ENCODE data around the gene SYNJ1.
A peak's percentile ranks its signal among the peaks of the same experiment; 100 is the strongest.
"Not testable (repeated sequence)": the region's sequence is repeated elsewhere in the genome, so short reads cannot be mapped to it uniquely, and the experiment has no call there.

The SYNJ1 gene

GRCh38 chr21:32611471-32611997 lies 116.3 kb downstream of the SYNJ1 start:
- peak in 3 of 5 donors; percentile 18 to 27 (median 27) for DNase-seq

- DNase-seq = not testable (repeated sequence)
These were observed 116.9 kb downstream of the SYNJ1 start for GRCh38 chr21:32610940-32611339.

- no peak for DNase-seq
These were observed 119.0 kb downstream of the SYNJ1 start for GRCh38 chr21:32608851-32609250.

- DNase-seq = no peak
These were observed 122.3 kb downstream of the SYNJ1 start for GRCh38 chr21:32605469-32605868.

DNA sequence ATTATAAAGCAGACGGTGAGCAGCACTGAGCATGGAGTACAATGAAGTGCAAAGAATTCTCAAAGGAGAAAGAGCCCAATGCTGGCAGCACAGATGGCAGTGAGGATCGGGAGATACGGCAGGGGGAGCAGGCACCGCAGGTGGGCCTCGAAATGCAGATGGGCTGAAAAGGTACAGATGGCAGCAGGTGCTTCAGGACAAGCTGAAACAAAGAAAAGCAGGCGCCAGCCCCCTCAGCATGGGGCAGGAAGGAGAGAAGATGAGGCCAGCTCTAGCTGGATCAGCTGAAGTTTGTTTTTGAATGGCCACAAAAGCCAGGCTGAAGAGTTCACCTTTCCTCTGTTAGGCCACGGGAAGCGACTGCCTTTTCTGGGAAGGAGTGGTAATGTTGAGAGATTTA lies 123.3 kb downstream of the SYNJ1 start:
- no peak for DNase-seq

GRCh38 chr21:32603131-32603530 lies 124.7 kb downstream of the SYNJ1 start:
- no peak for DNase-seq

- DNase-seq = no peak
These were observed 125.7 kb downstream of the SYNJ1 start for GRCh38 chr21:32602099-32602498.

DNA sequence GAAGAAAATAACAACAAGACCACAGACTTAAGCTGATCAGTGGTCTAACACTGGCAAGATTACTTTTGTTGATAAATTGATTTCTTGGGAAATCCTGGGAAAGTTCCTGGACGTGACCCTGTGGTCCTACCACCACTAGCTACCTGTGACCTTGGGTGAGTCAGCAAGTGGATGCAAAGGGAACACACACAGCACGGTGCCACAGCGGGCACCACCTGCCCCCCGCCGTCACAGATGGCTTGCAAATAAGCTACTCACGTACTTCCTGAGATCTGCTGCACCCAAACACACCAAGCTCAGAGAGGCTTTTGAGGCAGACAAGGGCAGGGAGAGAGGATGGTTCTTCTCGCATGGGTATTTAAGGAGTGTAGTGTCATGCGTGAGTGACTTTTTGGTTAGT lies 128.3 kb downstream of the SYNJ1 start:
- DNase-seq = no peak

GRCh38 chr21:32599091-32599490 lies 128.7 kb downstream of the SYNJ1 start:
- no peak for DNase-seq

- DNase-seq = no peak
These were observed 130.6 kb downstream of the SYNJ1 start for GRCh38 chr21:32597205-32597604.

DNA sequence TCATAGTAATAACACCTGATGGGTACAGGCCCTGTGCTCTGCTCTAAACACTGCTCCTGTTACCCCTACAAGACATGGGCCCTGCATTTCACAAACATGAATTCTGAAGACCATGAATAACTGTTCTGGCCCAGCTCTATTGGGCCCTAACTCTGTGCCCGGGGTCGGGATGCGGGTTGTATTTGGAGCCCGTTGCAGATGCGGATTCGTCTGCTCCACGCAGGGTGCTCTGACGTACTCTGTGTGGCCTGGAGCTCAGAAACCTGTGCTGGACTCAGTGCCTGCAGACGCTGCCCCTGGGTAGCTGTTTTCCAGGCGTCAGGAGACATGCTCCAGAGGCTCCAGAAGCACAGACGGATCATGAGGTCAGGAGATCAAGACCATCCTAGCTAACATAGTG lies 132.4 kb downstream of the SYNJ1 start:
- no peak for DNase-seq

DNA sequence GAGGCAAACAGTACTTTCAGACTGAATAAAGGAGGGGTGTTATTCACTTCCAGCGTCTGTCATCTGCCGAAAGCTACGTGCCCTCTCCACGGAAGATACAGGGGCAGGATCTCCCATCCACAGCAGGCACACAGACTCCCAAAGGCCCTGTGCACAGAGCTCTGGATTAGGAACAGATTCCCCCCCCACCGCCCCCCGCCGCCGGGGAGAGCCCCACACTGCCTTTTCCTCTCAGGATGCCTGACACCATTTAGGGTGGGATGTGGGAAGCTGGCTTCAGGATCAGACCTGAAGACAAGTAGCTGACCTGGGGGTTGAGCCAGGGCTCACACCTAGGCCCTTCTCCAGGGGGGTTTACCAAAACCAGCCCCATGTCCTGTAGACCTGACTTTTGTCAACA lies 134.1 kb downstream of the SYNJ1 start:
- no peak for DNase-seq

- no peak for DNase-seq
These were observed 134.8 kb downstream of the SYNJ1 start for GRCh38 chr21:32592929-32593502.

DNA sequence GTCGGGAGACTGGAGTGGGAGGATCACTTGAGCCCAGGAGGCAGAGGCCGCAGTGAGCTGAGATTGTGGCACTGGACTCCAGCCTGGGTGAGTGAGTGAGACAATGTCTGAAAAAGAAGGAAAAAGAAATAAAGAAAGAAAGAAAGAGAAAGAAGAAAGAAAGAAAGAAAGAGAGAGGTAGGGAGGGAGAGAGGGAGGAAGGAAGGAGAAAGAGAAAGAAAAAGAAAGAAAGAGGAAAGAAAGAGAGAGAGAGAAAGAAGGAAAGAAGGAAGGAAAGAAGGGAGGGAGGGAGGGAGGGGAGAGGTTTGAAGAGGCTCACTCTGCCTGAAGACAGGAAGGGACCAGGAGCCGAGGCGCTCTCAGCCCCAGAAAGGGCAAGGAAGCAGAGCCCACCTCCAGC lies 137.7 kb downstream of the SYNJ1 start:
- DNase-seq = no peak

GRCh38 chr21:32587651-32588050 lies 140.2 kb downstream of the SYNJ1 start:
- no peak for DNase-seq

GRCh38 chr21:32587120-32587519 lies 140.7 kb downstream of the SYNJ1 start:
- no peak for DNase-seq

GRCh38 chr21:32585970-32586369 lies 141.8 kb downstream of the SYNJ1 start:
- no peak for DNase-seq

- no peak for DNase-seq
These were observed 142.6 kb downstream of the SYNJ1 start, which contains the start of gene TCP10L for GRCh38 chr21:32585042-32585710. Gene TCP10L, minus strand, starts transcription at chr21:32585523. Its CDS starts 1,219 bp downstream, at chr21:32584304.

DNA sequence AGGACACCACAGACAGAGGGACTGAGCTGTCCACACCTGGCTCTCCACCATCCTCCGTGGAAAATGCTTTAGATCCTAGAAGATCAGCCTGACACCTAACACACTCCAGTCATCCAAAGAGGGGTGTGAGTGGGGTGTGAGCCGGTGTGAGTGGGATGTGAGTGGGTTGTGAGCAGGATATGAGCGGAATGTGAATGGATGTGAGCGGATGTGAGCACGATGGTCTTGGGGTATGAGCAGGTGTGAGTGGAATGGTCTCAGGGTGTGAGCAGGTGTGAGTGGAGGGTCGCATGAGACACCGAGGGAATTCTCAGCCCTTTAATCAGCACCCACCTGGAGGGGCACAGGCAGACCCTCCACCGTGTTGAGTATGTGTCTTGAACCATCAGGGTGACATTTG lies 143.3 kb downstream of the SYNJ1 start:
- DNase-seq = no peak

- DNase-seq = no peak
These were observed 146.1 kb downstream of the SYNJ1 start for GRCh38 chr21:32581732-32582131.

GRCh38 chr21:32580949-32581348 lies 146.9 kb downstream of the SYNJ1 start:
- no peak for DNase-seq

Data from T-helper 1 cell (primary cell).